GM10847 (cell line): Measurements from ENCODE around the gene CEP57L1.

ENCODE experiments used
- POLR2A ChIP-seq: IDR thresholded peaks from 2 replicates; pipeline ENCODE4 v1.6.1; 2011; ENCODE audit not compliant: insufficient read length; ENCODE audit errors: extremely low read depth

Gene CEP57L1

GRCh38 chr6:109130065-109130464, 34.8 kb downstream of the CEP57L1 start:
- TF ChIP-seq POLR2A: no peak

- no peak for TF ChIP-seq POLR2A
These were observed 43.8 kb downstream of the CEP57L1 start for GRCh38 chr6:109139109-109139508.

DNA sequence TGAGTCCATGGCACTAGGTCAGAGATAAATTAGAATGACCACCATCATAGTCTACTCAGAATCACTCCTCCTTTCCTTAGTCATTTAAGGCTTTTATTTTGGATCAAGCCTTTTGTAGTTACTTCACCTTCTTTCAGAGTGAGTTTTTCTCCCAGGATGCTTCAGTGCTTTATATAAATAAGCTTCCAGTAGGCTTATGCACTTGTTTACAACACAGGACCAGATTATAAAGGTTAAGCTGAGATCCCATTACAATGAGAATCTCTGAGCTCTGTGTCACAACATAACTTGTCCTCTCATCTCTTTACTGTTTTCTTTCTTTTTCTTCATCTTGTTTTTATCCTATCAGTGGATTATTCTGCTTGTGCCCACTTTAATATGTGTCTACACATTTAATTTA, 47.9 kb downstream of the CEP57L1 start:
- TF ChIP-seq POLR2A: no peak

DNA sequence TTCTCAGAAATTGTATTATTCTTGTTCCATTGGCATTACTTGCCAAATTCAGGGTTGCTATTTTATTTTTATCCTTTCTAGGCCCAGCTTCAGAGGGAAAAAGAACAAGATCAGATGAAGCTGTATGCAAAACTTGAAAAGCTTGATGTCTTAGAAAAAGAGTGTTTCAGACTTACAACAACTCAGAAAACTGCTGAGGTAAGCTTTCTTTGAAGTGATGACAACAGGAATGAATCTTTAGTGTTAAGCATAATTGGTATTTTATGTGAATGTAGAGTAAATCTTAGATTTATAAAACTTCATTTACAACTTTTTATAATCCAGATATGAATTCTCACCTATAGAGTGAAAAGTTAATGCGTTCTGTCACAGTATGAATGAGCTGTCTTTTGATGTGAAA, 58.4 kb downstream of the CEP57L1 start:
- TF ChIP-seq POLR2A: no peak

DNA sequence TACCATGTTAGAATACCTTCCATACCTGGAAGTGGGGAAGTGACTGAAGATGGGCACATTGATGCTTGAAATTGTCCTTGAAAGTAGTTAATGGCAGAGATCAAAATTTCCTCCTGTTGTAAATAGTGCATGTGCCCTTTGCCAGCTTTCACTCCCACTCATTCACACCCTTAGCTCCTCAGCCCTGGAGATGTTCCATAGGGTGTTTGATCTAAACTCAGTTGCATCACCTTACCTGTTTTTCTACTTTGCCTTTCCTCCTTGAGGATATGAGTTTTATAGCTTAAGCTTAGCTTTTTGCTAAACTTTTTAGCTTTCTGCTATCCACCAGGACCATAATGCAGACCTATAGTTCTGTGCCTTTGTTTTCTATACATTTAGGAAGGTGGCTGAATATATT, 69.0 kb downstream of the CEP57L1 start:
- TF ChIP-seq POLR2A: no peak

- TF ChIP-seq POLR2A: no peak
These were observed 70.2 kb downstream of the CEP57L1 start for GRCh38 chr6:109165392-109165974.

DNA sequence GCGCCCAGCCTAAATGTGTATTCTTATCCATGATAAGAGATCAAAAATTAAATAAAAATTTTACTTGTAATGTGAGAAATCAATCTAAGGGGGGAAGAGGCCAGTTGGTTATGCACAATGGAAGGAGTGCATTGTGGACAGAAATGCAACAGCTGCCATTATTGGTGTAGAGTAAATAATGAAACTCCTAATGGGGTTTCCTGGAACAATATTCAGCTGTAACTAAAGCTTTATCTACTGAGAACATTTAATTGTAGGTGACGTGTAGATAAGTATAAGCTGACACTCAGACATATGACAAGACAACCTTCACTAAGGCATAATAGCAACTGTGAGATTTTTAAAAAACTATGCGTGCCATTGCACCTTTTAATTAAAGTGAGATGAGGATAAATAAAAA, 71.4 kb downstream of the CEP57L1 start:
- no peak for TF ChIP-seq POLR2A

- no peak for TF ChIP-seq POLR2A
These were observed 72.3 kb downstream of the CEP57L1 start for GRCh38 chr6:109167562-109167961.

GRCh38 chr6:109170333-109170732, 75.0 kb downstream of the CEP57L1 start:
- TF ChIP-seq POLR2A: no peak

DNA sequence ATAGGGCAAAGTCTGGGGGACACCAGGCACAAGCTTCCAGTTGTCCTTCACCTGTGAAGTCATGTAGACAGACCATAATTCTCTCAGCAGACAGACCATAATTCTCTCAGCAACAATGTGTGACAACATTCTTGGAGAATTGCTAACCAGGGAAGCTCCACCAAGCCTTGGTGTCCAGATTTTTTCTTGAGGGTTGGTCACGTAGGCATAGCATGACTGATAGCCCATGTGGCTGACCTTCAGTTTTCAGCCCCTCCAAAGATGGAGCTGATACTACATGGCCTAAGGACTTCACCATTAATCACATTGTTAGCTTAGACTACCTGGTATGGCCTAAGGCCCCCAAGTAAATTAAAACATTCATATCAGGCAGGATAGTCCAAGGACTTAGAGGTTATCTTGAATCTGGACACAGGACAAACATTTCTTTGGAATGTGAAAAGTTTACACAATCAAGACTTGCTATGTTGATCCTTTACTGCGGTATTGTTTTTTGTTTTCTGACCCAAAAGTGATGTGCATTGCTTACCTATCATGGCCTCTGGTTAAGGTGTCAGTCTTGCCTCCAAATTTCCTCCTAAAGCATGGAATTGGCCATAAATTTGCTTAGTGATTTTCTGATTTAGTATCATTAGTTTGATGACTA, 76.9 kb downstream of the CEP57L1 start:
- no peak for TF ChIP-seq POLR2A

- no peak for TF ChIP-seq POLR2A
These were observed 79.6 kb downstream of the CEP57L1 start for GRCh38 chr6:109174916-109175315.

DNA sequence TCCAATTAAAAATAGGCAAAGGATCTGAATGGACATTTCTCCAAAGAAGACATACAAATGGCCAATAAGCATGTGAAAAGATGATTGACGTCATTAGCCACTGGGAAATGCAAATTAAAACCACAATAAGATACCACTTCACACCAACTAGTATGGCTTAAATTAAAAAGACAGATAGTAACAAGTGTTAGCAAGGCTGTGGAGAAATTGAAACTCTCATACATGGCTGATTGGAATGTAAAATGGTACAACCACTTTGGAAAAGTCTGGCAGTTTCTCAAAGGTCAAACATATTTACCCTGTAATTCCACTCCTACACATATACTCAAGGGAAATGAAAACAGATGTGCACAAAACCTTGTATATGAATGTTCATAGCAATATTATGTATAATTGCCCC, 83.6 kb downstream of the CEP57L1 start:
- no peak for TF ChIP-seq POLR2A

GRCh38 chr6:109179507-109179906, 84.2 kb downstream of the CEP57L1 start:
- TF ChIP-seq POLR2A: no peak

DNA sequence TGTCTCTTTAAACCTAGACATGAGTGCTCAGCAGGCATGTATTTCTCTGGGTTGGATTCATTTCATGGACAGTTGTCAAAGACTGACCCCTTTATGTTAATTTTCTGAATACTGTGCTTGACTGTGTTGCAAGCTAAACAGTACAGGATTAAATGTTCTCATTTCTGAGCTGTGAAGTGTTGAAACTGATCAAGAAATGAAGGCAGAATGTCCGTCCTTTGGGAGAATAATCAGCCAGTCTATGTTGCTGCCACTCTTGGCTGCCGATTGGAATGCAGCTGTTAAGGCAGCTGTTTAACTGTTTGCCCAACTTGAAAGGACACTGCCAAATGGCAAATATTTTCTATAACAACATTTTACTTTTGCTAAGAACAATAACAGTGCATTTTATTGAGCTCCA, 87.3 kb downstream of the CEP57L1 start:
- no peak for TF ChIP-seq POLR2A

DNA sequence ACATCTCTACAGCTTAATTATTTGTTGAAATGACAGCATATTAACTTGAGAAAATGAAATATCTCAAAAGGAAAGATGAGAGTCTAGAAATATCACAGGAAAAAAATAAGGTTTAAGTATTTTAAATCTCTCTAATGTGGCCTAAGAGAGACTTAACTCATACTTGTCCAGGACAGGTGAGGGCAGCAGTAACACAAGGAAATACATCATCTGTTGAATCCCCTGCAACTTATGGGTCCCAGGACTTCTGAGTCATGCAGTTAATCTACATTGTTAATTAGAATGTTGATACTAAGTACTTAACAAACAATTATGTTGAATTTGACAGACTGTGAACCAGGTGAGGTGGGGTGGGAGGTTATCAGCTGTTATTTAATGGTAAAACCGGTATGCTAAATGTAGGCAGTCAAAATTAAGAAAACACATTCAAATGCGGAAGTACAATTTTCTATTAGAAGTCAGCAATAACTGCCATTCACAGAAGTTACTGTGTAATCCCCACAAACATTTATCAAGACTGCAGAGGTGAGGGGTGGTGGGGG, 87.9 kb downstream of the CEP57L1 start:
- no peak for TF ChIP-seq POLR2A

- no peak for TF ChIP-seq POLR2A
These were observed 89.3 kb downstream of the CEP57L1 start for GRCh38 chr6:109184638-109185037.

DNA sequence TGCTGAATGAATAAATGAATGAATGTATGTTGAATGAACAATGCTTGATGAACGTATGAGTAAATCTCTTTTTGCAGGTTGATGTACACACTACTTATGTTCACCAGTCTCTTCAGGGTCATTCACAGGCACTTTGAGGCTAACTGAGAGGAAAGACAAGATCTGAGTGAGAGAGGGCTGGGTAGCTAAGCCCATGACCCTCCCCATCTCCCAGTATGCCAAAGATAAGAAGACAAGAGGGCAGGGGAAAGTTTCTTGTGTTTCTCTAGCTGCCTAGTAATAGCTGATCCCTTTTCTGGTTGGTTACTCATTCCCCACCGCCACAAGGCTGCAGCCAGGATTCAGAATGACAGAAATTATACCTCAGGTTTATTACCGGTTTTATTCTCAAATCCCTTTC, 90.7 kb downstream of the CEP57L1 start:
- no peak for TF ChIP-seq POLR2A

GRCh38 chr6:109187399-109188114, 92.2 kb downstream of the CEP57L1 start:
- no peak for TF ChIP-seq POLR2A
